OCI-LY3 (cell line): Measurements from ENCODE around the gene ROBO1.

ENCODE experiments used
- H2AFZ ChIP-seq: fragments of 200-600, 300-600 bp; shearing (Covaris generic); 2 replicates; pipeline ENCODE4 v1.6.0; 2014; ENCODE audit warnings: antibody characterized with exemption, low read depth, low read length
- H3K27ac ChIP-seq: fragments of 200-600, 300-600 bp; sonication (generic); 2 replicates; pipeline ENCODE4 v1.5.1; 2014; ENCODE audit warnings: mild to moderate bottlenecking, low read length, moderate library complexity, mixed read lengths
- H3K27me3 ChIP-seq: fragments of 200-600, 300-600 bp; sonication (generic); 2 replicates; pipeline ENCODE4 v1.6.1; 2014; ENCODE audit warnings: low read depth, low read length, mixed read lengths
- H3K36me3 ChIP-seq: fragments of 200-600, 300-600 bp; sonication (generic); replicated peaks from 2 replicates; pipeline ENCODE3; 2014; ENCODE audit warnings: low read depth, low read length, mixed read lengths
- H3K4me1 ChIP-seq: fragments of 300-600, 200-600 bp; sonication (generic); 2 replicates; pipeline ENCODE4 v1.6.1; 2014; ENCODE audit warnings: low read length, mixed read lengths
- H3K4me2 ChIP-seq: fragments of 200-600, 300-600 bp; sonication (generic); 2 replicates; pipeline ENCODE4 v1.6.1; 2014; ENCODE audit warnings: low read length, mixed read lengths
- H3K4me3 ChIP-seq: fragments of 300-600, 200-600 bp; sonication (generic); 2 replicates; pipeline ENCODE4 v1.5.1; 2014; ENCODE audit warnings: antibody characterized with exemption, mild to moderate bottlenecking, low read length, moderate library complexity
- H3K79me2 ChIP-seq: fragments of 300-600, 200-600 bp; shearing (Covaris generic); 2 replicates; pipeline ENCODE4 v1.6.1; 2014; ENCODE audit warnings: mild to moderate bottlenecking, low read length, mixed read lengths
- H3K9ac ChIP-seq: fragments of 300-600, 200-600 bp; shearing (Covaris generic); 2 replicates; pipeline ENCODE4 v1.6.0; 2014; ENCODE audit warnings: mild to moderate bottlenecking, low read length, moderate library complexity
- H3K9me3 ChIP-seq: fragments of 200-600, 300-600 bp; shearing (Covaris generic); 2 replicates; pipeline ENCODE4 v1.6.1; 2014; ENCODE audit warnings: low read length, mixed read lengths; ENCODE audit not compliant: insufficient read depth
- H4K20me1 ChIP-seq: fragments of 200-600, 300-600 bp; sonication (generic); 2 replicates; pipeline ENCODE4 v1.6.1; 2016; ENCODE audit warnings: low read length, mixed read lengths; ENCODE audit not compliant: insufficient read depth
- EZH2phosphoT487 ChIP-seq: fragments of 200-600 bp; shearing (Covaris generic); IDR thresholded peaks from 2 replicates; pipeline ENCODE4 v1.6.1; 2018; ENCODE audit warnings: antibody characterized with exemption, mixed run types, low read depth
- TF ChIP-seq, protein P1 (sequence below): fragments of 200-600, 300-600 bp; sonication (generic); IDR thresholded peaks from 2 replicates; pipeline ENCODE4 v1.5.1; 2014; ENCODE audit warnings: antibody characterized with exemption, low read length, low read depth

Gene ROBO1

DNA sequence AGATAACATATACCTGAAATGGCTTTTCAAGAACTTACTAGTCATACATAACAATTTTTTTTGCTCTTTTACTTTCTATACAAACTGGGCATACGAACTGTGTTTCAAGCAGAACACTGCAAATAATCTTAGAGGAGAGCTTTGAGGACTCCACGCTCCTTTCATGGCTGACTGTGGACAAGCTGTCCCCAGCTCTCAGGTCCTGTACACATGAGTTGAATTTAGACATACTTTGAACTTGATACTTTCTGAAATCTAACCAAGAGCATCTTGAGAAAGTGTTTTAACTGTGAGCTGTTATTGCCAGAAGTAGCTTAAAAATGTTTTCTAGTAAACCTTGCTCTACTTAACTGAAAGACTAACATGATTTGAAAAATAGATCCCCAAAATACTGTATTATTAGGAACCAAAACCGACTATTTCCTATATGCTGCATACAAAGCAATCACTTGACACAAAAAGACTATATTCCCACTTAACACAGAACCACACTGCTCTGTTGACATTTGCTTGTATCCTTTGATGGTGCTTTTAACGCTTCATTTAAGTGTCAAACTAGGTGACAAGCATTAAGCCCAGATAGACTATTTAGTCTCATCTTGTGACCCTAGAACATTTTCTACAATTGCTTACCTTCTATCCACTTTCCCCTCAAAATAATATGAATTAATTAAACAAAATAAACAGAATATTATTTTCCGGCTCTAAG, 755.8 kb downstream of the ROBO1 start:
- Histone ChIP-seq H3K27ac (no peak overlapping the region), H3K36me3 (peaks cover 5% of the 10 kb centered on the region), H3K79me2 (no peaks in the 10 kb centered on the region), H3K4me2 (no peak overlapping the region), H3K9ac (no peak overlapping the region), H4K20me1 (no peaks in the 10 kb centered on the region), H3K9me3 (no peaks in the 10 kb centered on the region), H3K4me3 (no peak overlapping the region), H2AFZ (no peak overlapping the region), H3K4me1 (peaks cover 10% of the 10 kb centered on the region), H3K27me3 (no peaks in the 10 kb centered on the region)
- TF ChIP-seq, protein P1, sequence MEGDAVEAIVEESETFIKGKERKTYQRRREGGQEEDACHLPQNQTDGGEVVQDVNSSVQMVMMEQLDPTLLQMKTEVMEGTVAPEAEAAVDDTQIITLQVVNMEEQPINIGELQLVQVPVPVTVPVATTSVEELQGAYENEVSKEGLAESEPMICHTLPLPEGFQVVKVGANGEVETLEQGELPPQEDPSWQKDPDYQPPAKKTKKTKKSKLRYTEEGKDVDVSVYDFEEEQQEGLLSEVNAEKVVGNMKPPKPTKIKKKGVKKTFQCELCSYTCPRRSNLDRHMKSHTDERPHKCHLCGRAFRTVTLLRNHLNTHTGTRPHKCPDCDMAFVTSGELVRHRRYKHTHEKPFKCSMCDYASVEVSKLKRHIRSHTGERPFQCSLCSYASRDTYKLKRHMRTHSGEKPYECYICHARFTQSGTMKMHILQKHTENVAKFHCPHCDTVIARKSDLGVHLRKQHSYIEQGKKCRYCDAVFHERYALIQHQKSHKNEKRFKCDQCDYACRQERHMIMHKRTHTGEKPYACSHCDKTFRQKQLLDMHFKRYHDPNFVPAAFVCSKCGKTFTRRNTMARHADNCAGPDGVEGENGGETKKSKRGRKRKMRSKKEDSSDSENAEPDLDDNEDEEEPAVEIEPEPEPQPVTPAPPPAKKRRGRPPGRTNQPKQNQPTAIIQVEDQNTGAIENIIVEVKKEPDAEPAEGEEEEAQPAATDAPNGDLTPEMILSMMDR = no peak

DNA sequence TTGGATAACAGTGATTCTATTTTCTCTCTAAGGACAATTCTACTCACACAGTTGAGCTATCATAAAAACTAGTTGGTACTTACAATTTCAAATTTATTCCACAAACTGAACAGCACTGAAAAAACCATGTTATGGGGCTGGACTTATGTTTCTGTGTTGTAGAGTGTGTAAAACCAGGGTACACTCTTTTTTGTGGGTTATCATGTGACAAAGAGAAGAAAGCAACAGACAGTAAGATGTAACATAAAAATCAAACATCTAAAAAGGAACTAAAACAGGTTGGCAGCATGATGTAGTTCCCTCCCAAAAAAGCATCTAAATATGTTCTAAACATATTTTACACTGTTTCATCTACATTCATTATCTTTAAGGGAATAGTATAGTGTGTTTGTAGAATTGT, 757.9 kb downstream of the ROBO1 start:
- H4K20me1 ChIP-seq = no peaks in the 10 kb centered on the region
- TF ChIP-seq, protein P1 = no peak
- TF ChIP-seq EZH2phosphoT487 = no peak
- no peaks in the 10 kb centered on the region for H3K36me3 ChIP-seq
- H3K79me2 ChIP-seq = no peaks in the 10 kb centered on the region
- no peak overlapping the region for H3K27ac ChIP-seq
- H2AFZ ChIP-seq = no peak overlapping the region
- H3K27me3 ChIP-seq = no peaks in the 10 kb centered on the region
- H3K4me1 ChIP-seq = peaks cover 2% of the 10 kb centered on the region; the same call in 1 of the 2 replicates
- H3K4me3 ChIP-seq = no peak overlapping the region
- H3K9ac ChIP-seq = no peak overlapping the region
- H3K9me3 ChIP-seq = no peaks in the 10 kb centered on the region
- H3K4me2 ChIP-seq = no peak overlapping the region

DNA sequence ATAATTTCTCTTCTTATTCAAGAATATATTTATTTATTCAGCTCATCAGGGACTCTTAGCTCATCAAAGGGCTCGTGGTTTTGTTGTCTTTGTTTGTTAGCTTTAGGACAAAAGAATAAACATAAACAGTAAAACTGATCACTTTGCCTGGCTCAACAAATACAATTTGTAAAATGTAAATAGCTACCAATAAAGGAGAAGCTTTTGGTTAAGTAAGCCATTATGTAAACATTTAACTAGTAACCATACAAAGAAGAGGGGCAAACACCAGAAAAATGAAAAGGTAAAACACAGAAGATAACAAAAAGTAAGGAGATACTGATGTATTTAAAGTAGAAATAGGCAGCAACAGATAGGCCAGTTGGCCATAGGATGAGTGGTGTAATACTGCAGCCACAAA, 761.7 kb downstream of the ROBO1 start:
- H3K4me3 ChIP-seq = no peak overlapping the region
- no peak overlapping the region for H3K9ac ChIP-seq
- H3K36me3 ChIP-seq = no peaks in the 10 kb centered on the region
- H3K79me2 ChIP-seq = no peaks in the 10 kb centered on the region
- no peaks in the 10 kb centered on the region for H3K27me3 ChIP-seq
- H3K27ac ChIP-seq = no peak overlapping the region
- TF ChIP-seq EZH2phosphoT487 = no peak
- TF ChIP-seq, protein P1 = no peak
- no peaks in the 10 kb centered on the region for H4K20me1 ChIP-seq
- no peak overlapping the region for H3K4me2 ChIP-seq
- H2AFZ ChIP-seq = no peak overlapping the region
- H3K4me1 ChIP-seq = no peaks in the 10 kb centered on the region
- no peaks in the 10 kb centered on the region for H3K9me3 ChIP-seq

DNA sequence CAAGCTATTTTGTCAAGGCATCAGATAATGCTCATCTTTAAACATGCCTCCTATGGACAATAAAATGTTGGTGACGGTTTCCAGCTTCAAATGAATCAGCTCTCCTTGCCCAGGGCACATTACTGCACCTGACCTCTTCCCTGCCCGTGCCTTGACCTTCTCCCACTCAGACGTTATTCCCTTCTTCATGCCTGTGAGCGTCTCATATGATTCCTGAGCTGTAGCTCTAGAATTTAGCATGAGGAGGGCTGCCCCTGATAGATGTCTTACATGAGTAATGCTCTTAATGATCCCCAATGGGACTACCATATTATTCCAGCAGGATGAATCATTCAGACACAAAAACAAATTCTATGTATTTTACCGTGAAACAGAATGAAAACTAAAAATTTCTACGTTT, 762.7 kb downstream of the ROBO1 start:
- Histone ChIP-seq H3K27ac (no peak overlapping the region), H3K4me1 (no peaks in the 10 kb centered on the region), H3K27me3 (no peaks in the 10 kb centered on the region), H3K36me3 (no peaks in the 10 kb centered on the region), H3K9me3 (no peaks in the 10 kb centered on the region), H3K4me3 (no peak overlapping the region), H2AFZ (no peak overlapping the region), H3K4me2 (no peak overlapping the region), H3K9ac (no peak overlapping the region), H4K20me1 (no peaks in the 10 kb centered on the region), H3K79me2 (no peaks in the 10 kb centered on the region)
- TF ChIP-seq EZH2phosphoT487 = no peak
